Nephron (organoid): Measurements from ENCODE around the gene MAML3.

Experiments
- H3K27ac Mint-ChIP-seq, 3 experiments: 2 replicates each; pipeline ENCODE4 v1.8.0; 2020; ENCODE audit warnings: mixed read lengths in 3 of 3, mild to moderate bottlenecking in 2 of 3, moderate library complexity in 1 of 3
- H3K27me3 Mint-ChIP-seq: 2 replicates; pipeline ENCODE4 v1.8.0; 2021; ENCODE audit warnings: low read depth, mild to moderate bottlenecking, moderate library complexity, mixed read lengths
- H3K36me3 Mint-ChIP-seq: 2 replicates; pipeline ENCODE4 v1.8.0; 2020; ENCODE audit warnings: low read depth, mixed read lengths
- H3K4me1 Mint-ChIP-seq: 2 replicates; pipeline ENCODE4 v1.8.0; 2020; ENCODE audit warnings: mixed read lengths
- H3K4me3 Mint-ChIP-seq, 3 experiments: 2 replicates each; pipeline ENCODE4 v1.8.0; 2020; ENCODE audit warnings: mild to moderate bottlenecking in 3 of 3, mixed read lengths in 3 of 3, moderate library complexity in 2 of 3
- H3K9me3 Mint-ChIP-seq: 2 replicates; pipeline ENCODE4 v1.8.0; 2020; ENCODE audit warnings: mixed read lengths
- TF ChIP-seq, protein P1 (sequence below), 3 experiments: fragments of 200-600 bp; sonication (generic); IDR thresholded peaks; one replicate each; pipeline ENCODE4 v1.5.0; 2021; ENCODE audit warnings: antibody characterized with exemption in 3 of 3; ENCODE audit not compliant: unreplicated experiment in 3 of 3

Gene MAML3

DNA sequence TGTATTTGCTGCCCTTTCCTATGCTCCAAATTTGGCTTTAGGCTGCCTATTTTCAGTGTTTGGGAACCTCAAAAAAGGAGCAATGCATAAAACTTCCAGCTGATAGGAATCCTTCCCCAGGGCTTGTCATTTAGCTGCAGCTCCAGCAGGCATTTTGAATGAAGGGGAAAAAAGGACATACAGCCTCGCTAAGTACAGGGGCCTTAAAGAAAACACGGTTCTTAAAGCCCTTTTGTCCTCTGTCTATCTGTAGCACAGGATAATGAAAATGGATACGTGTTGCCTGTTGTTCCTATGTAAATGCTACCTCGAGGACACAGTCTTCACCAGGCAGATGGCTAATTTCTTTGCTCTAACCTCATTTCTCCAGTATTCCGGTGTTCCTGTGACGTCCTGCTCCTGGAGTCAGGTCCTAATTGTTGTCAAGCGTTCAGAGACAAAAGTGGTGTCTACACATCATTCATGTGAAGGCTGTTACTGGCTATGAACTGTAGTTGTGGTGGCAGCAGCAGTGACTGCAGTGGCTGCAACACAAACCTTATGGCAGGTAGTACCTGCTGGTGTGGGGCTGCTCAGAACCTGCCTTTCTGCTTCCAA lies 371.0 kb downstream of the MAML3 start:
- Mint-ChIP-seq H3K27ac (peak overlapping the region; percentile 45 to 55 (median 50)), H3K36me3 (no peaks in the 10 kb centered on the region), H3K27me3 (no peaks in the 10 kb centered on the region), H3K9me3 (no peaks in the 10 kb centered on the region), H3K4me1 (peaks cover 53% of the 10 kb centered on the region), H3K4me3 (no peak overlapping the region)
- TF ChIP-seq, protein P1, sequence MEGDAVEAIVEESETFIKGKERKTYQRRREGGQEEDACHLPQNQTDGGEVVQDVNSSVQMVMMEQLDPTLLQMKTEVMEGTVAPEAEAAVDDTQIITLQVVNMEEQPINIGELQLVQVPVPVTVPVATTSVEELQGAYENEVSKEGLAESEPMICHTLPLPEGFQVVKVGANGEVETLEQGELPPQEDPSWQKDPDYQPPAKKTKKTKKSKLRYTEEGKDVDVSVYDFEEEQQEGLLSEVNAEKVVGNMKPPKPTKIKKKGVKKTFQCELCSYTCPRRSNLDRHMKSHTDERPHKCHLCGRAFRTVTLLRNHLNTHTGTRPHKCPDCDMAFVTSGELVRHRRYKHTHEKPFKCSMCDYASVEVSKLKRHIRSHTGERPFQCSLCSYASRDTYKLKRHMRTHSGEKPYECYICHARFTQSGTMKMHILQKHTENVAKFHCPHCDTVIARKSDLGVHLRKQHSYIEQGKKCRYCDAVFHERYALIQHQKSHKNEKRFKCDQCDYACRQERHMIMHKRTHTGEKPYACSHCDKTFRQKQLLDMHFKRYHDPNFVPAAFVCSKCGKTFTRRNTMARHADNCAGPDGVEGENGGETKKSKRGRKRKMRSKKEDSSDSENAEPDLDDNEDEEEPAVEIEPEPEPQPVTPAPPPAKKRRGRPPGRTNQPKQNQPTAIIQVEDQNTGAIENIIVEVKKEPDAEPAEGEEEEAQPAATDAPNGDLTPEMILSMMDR (IDR thresholded peaks at IDR 0.05; ENCODE audit: unreplicated experiment in 3 of 3): no peak

DNA sequence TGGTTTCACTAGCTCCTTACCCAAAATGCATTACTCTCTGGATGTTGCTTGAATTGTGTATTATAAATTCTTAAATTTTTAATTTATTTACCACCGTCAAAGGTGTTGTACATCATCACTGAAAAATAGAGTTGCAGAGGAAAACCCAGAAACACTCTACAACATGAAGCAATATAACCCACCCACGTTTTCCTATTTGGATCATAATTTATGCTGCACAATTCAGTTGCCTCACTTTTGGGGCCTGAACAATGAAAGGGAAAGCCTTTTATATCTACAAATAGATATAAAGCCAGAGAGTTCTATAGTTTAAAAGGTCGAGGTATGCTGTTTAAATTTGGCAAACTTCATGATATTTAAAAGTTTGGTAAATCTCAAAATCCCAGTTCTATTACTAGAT lies 372.9 kb downstream of the MAML3 start:
- Mint-ChIP-seq H3K36me3 (no peaks in the 10 kb centered on the region), H3K27ac (no peak overlapping the region), H3K4me1 (peaks cover 54% of the 10 kb centered on the region), H3K9me3 (no peaks in the 10 kb centered on the region), H3K27me3 (no peaks in the 10 kb centered on the region), H3K4me3 (no peak overlapping the region)
- TF ChIP-seq, protein P1 (IDR thresholded peaks at IDR 0.05; ENCODE audit: unreplicated experiment in 3 of 3): no peak

DNA sequence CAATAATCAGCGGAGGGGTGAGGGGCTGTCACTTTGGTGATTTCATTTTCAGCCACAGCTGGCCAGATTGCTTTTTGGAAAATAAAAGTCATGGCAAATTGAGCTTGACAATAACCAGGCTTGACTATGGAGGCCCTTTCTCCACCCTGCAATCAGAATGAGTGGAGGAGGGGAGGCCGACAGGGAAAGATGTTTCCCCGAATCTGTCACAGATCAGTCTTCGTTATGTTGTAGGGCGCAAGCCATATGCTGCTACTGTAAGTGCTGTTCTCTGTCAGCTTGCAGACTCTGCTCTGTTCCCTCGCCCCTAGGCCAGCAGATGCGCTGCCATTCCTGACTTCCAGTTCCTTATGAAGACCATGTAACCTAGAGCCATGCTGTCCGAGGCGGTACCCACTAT lies 374.3 kb downstream of the MAML3 start:
- Mint-ChIP-seq H3K27me3 (no peaks in the 10 kb centered on the region), H3K36me3 (no peaks in the 10 kb centered on the region), H3K9me3 (no peaks in the 10 kb centered on the region), H3K4me3 (no peak overlapping the region), H3K27ac (no peak overlapping the region), H3K4me1 (peaks cover 58% of the 10 kb centered on the region)
- TF ChIP-seq, protein P1 (IDR thresholded peaks at IDR 0.05; ENCODE audit: unreplicated experiment in 3 of 3): no peak

DNA sequence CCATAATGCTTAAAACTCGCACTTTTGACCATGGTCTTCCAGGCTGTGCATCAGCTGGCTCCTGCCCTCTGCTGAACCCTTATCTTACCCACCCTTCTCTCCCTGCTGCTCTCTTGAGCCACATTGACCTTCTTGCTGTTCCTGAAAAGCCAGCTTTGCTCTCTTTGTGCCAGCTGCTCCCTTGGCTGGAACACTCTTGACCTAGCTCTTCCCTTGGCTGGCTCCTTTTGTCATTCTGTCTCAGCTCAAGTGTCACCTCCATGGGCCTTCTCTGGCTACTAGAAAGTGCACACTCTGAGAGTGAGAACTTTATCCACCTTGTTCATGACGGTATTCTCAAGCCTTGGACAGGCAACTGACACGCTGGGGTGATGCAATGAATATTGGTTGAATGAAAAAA lies 376.2 kb downstream of the MAML3 start:
- peaks cover 48% of the 10 kb centered on the region for H3K4me1 Mint-ChIP-seq
- H3K27ac Mint-ChIP-seq: peak overlapping the region in 1 of 3 experiments; percentile 9
- no peak overlapping the region for H3K4me3 Mint-ChIP-seq
- TF ChIP-seq, protein P1 (IDR thresholded peaks at IDR 0.05; ENCODE audit: unreplicated experiment in 3 of 3): no peak
- H3K9me3 Mint-ChIP-seq: no peaks in the 10 kb centered on the region
- no peaks in the 10 kb centered on the region for H3K27me3 Mint-ChIP-seq
- H3K36me3 Mint-ChIP-seq: no peaks in the 10 kb centered on the region

DNA sequence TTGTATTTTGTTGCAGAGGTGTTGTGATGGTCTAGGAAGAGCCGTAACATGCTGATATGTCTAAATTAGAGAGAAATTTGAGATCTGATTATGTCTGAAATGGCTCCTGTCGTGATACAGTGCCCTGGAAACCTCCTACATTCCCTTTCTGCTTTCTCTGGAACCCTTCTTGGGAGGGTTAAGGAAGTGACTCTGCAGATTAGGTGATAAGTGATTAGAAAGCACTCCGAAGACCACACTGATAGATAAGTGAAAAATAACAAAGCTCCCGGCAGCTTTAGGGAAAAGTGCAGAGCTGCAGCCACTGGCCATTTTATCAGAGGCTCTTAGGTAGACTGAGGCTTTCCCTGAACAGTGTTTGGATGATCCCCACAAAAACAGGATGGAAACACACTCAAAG lies 377.7 kb downstream of the MAML3 start:
- peaks cover 46% of the 10 kb centered on the region for H3K4me1 Mint-ChIP-seq
- no peaks in the 10 kb centered on the region for H3K36me3 Mint-ChIP-seq
- no peaks in the 10 kb centered on the region for H3K27me3 Mint-ChIP-seq
- H3K27ac Mint-ChIP-seq: peak overlapping the region in 2 of 3 experiments; percentile 31 to 70
- H3K9me3 Mint-ChIP-seq: no peaks in the 10 kb centered on the region
- TF ChIP-seq, protein P1 (IDR thresholded peaks at IDR 0.05; ENCODE audit: unreplicated experiment in 3 of 3): no peak
- no peak overlapping the region for H3K4me3 Mint-ChIP-seq

DNA sequence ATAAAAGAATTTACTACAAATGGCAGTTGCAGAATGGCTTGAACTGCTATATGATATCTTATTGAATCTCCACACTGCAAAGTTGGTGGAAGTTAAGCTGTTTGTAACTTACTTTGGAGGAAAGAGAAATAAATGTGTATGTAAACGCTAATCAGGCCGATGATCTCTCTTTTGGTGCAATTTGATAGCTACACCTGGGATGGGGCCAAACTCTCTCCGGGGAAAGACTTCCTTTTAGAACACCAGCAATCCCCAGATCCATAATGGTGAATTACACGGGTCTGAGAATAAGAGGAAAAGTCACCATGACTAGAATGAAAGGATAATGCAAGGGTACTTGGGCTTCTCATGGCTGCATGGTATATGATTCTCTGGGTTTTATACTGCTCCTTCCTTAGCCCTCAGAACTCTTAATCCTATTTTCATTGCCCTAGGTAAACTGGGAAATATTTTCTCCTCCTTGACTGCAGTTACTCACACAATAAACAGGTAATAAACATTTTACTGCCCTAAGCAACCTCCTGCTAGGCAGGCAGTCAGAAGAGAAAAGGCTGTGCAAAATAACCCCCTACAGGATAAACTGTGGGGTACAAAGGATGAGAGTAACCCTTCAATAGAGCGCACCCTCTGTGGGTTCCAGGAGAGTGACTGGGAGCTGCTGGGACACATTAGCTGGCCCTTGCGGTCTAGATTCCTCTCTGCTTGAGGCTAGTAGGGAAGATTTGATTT lies 379.1 kb downstream of the MAML3 start:
- H3K27me3 Mint-ChIP-seq: no peaks in the 10 kb centered on the region
- TF ChIP-seq, protein P1 (IDR thresholded peaks at IDR 0.05; ENCODE audit: unreplicated experiment in 3 of 3): no peak
- H3K9me3 Mint-ChIP-seq: no peaks in the 10 kb centered on the region
- no peaks in the 10 kb centered on the region for H3K36me3 Mint-ChIP-seq
- no peak overlapping the region for H3K4me3 Mint-ChIP-seq
- H3K4me1 Mint-ChIP-seq: peaks cover 58% of the 10 kb centered on the region
- H3K27ac Mint-ChIP-seq: peak overlapping the region; percentile 51 to 82 (median 70)
